Transverse colon (tissue), 4 donors: ENCODE results near the gene HES4.

Experiments used
- EP300 ChIP-seq: sonication (generic); formaldehyde crosslinking; IDR thresholded peaks from one replicate; pipeline ENCODE4 v1.6.1; 2017; ENCODE audit warnings: antibody characterized with exemption, low read depth
- POLR2A ChIP-seq: fragments of 450-650 bp; IDR thresholded peaks from one replicate; pipeline ENCODE4 v1.6.1; 2016; ENCODE audit warnings: antibody characterized with exemption, mild to moderate bottlenecking, moderate library complexity
- POLR2AphosphoS5 ChIP-seq, 3 donors: sonication (generic); formaldehyde crosslinking; IDR thresholded peaks; one replicate each; pipeline ENCODE4 v1.6.1; 2016; ENCODE audit warnings: antibody characterized with exemption in 3 of 3
- TF ChIP-seq, protein P1 (sequence below), 5 experiments: fragments of 200-600 bp in 3 of 5; fragments of 450-650 bp in 2 of 5; sonication (generic) in 3 of 5; IDR thresholded peaks; 1 replicate in 2 of 5; 2 replicates in 3 of 5; pipeline ENCODE4 v1.5.1; 2016 to 2017; ENCODE audit warnings: antibody characterized with exemption in 5 of 5, inconsistent platforms in 3 of 5, mild to moderate bottlenecking in 2 of 5, moderate library complexity in 1 of 5

DNA sequence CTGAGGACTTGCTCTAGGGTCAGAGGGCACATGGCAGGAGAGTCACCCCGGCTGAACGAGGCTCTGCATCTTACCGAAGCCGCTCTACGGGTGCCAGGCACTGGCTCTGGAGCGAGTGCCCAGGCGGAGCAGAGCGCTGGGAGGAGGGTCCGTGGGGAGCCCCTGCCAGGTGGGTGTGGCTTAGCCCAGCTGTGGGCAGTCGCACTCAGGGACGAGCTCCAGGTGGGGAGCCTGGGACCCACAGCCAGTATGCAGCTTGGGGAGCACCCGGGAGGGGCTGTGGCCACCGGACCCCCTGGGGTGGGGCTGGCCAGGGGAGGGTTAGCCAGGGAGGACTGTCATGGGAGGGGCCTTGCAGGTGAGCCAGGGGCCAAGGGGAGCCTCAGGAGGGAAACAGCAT lies 23.8 kb upstream of the HES4 start:
- TF ChIP-seq, protein P1, sequence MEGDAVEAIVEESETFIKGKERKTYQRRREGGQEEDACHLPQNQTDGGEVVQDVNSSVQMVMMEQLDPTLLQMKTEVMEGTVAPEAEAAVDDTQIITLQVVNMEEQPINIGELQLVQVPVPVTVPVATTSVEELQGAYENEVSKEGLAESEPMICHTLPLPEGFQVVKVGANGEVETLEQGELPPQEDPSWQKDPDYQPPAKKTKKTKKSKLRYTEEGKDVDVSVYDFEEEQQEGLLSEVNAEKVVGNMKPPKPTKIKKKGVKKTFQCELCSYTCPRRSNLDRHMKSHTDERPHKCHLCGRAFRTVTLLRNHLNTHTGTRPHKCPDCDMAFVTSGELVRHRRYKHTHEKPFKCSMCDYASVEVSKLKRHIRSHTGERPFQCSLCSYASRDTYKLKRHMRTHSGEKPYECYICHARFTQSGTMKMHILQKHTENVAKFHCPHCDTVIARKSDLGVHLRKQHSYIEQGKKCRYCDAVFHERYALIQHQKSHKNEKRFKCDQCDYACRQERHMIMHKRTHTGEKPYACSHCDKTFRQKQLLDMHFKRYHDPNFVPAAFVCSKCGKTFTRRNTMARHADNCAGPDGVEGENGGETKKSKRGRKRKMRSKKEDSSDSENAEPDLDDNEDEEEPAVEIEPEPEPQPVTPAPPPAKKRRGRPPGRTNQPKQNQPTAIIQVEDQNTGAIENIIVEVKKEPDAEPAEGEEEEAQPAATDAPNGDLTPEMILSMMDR (IDR thresholded peaks at IDR 0.05) = no peak
- no peak for TF ChIP-seq POLR2AphosphoS5 (IDR thresholded peaks at IDR 0.05)
- TF ChIP-seq POLR2A = no peak
- TF ChIP-seq EP300 = no peak
